Measurements from ENCODE around the gene EML6.

Gene EML6

GRCh38 chr2:54889053-54889452, 165.6 kb downstream of the EML6 start:
- DNase-seq: no peak

- DNase-seq: no peak
Measured at GRCh38 chr2:54891909-54892308, 168.4 kb downstream of the EML6 start.

- DNase-seq: no peak
Measured at GRCh38 chr2:54894467-54894866, 171.0 kb downstream of the EML6 start.

GRCh38 chr2:54895730-54896129, 172.3 kb downstream of the EML6 start:
- DNase-seq: no peak

- peak in 1 of 2 experiments; percentile 11 for DNase-seq
Measured at GRCh38 chr2:54897420-54898310, 174.2 kb downstream of the EML6 start.

GRCh38 chr2:54898456-54899226, 175.2 kb downstream of the EML6 start:
- DNase-seq: no peak

GRCh38 chr2:54899576-54900200, 176.2 kb downstream of the EML6 start:
- peak; percentile 11 to 54 for DNase-seq

- no peak for DNase-seq
Measured at GRCh38 chr2:54901224-54901986, 177.9 kb downstream of the EML6 start.

- DNase-seq: no peak
Measured at GRCh38 chr2:54902763-54903162, 179.3 kb downstream of the EML6 start.

- DNase-seq: no peak
Measured at GRCh38 chr2:54903736-54904554, 180.5 kb downstream of the EML6 start.

GRCh38 chr2:54904836-54905235, 181.4 kb downstream of the EML6 start:
- no peak for DNase-seq

GRCh38 chr2:54906716-54907115, 183.3 kb downstream of the EML6 start:
- DNase-seq: no peak

GRCh38 chr2:54907663-54908062, 184.2 kb downstream of the EML6 start:
- no peak for DNase-seq

GRCh38 chr2:54908591-54908990, 185.1 kb downstream of the EML6 start:
- DNase-seq: no peak

GRCh38 chr2:54909001-54909400, 185.5 kb downstream of the EML6 start:
- DNase-seq: no peak

- no peak for DNase-seq
Measured at GRCh38 chr2:54912305-54912704, 188.8 kb downstream of the EML6 start.

- DNase-seq: no peak
Measured at GRCh38 chr2:54912893-54913292, 189.4 kb downstream of the EML6 start.

- no peak for DNase-seq
Measured at GRCh38 chr2:54914637-54915036, 191.2 kb downstream of the EML6 start.

GRCh38 chr2:54915101-54915500, 191.6 kb downstream of the EML6 start:
- DNase-seq: no peak

GRCh38 chr2:54916637-54917036, 193.2 kb downstream of the EML6 start:
- DNase-seq: no peak

GRCh38 chr2:54918647-54919280, 195.3 kb downstream of the EML6 start:
- no peak for DNase-seq

Measured in NCI-H2081 (cell line).